KOPT-K1 (cell line): ENCODE data around the gene SYCN.

Experiments
- H3K27ac ChIP-seq: fragments of 200-600 bp; sonication (generic); 2 replicates; pipeline ENCODE4 v1.5.1; 2016; ENCODE audit warnings: antibody characterized with exemption, mild to moderate bottlenecking, low read depth, low read length; ENCODE audit not compliant: poor library complexity, severe bottlenecking
- H3K36me3 ChIP-seq: fragments of 200-600 bp; sonication (generic); 2 replicates; pipeline ENCODE4 v1.5.1; 2017; ENCODE audit warnings: antibody characterized with exemption, mild to moderate bottlenecking, low read length, moderate library complexity; ENCODE audit not compliant: insufficient read depth
- H3K9me3 ChIP-seq: fragments of 200-600 bp; sonication (generic); 2 replicates; pipeline ENCODE4 v1.5.1; 2017; ENCODE audit warnings: antibody characterized with exemption, low read length, mild to moderate bottlenecking; ENCODE audit not compliant: insufficient read depth, poor library complexity, severe bottlenecking

The SYCN gene

GRCh38 chr19:39208175-39208795, 4.2 kb upstream of the SYCN start:
- no peak overlapping the region for H3K27ac ChIP-seq
- H3K9me3 ChIP-seq, result no peaks in the 10 kb centered on the region

GRCh38 chr19:39207293-39207836, 3.3 kb upstream of the SYCN start:
- Histone ChIP-seq H3K9me3 (no peaks in the 10 kb centered on the region), H3K36me3 (no peaks in the 10 kb centered on the region), H3K27ac (no peak overlapping the region)

More at GRCh38 chr19:39208175-39208795, 4.2 kb upstream of the SYCN start:
- H3K36me3 ChIP-seq, result no peaks in the 10 kb centered on the region

GRCh38 chr19:39206122-39206521, 2.1 kb upstream of the SYCN start:
- no peaks in the 10 kb centered on the region for H3K9me3 ChIP-seq
- no peaks in the 10 kb centered on the region for H3K36me3 ChIP-seq
- no peak overlapping the region for H3K27ac ChIP-seq

- Histone ChIP-seq H3K36me3 (no peaks in the 10 kb centered on the region), H3K9me3 (no peaks in the 10 kb centered on the region)
Observed at GRCh38 chr19:39205449-39205764, 1.3 kb upstream of the SYCN start.

GRCh38 chr19:39202998-39203355, 1.1 kb downstream of the SYCN start:
- no peaks in the 10 kb centered on the region for H3K9me3 ChIP-seq
- H3K36me3 ChIP-seq, result no peaks in the 10 kb centered on the region
- no peak overlapping the region for H3K27ac ChIP-seq

More at GRCh38 chr19:39205449-39205764, 1.3 kb upstream of the SYCN start:
- H3K27ac ChIP-seq, result no peak overlapping the region

GRCh38 chr19:39200803-39201115, 3.3 kb downstream of the SYCN start:
- Histone ChIP-seq H3K36me3 (no peaks in the 10 kb centered on the region), H3K27ac (no peak overlapping the region), H3K9me3 (no peaks in the 10 kb centered on the region)

- no peaks in the 10 kb centered on the region for H3K36me3 ChIP-seq
- H3K9me3 ChIP-seq, result no peaks in the 10 kb centered on the region
- no peak overlapping the region for H3K27ac ChIP-seq
Observed at GRCh38 chr19:39200066-39200802, 3.8 kb downstream of the SYCN start.

- Histone ChIP-seq H3K36me3 (no peaks in the 10 kb centered on the region), H3K9me3 (no peaks in the 10 kb centered on the region), H3K27ac (no peak overlapping the region)
Observed at GRCh38 chr19:39199025-39199424, 5.0 kb downstream of the SYCN start.

- H3K9me3 ChIP-seq, result no peaks in the 10 kb centered on the region
- no peaks in the 10 kb centered on the region for H3K36me3 ChIP-seq
- H3K27ac ChIP-seq, result no peak overlapping the region
Observed at GRCh38 chr19:39197808-39198207, 6.3 kb downstream of the SYCN start.

- Histone ChIP-seq H3K36me3 (no peaks in the 10 kb centered on the region), H3K27ac (no peak within 1 kb of the TSS), H3K9me3 (no peaks in the 10 kb centered on the region)
Observed at GRCh38 chr19:39196860-39197562, 7.1 kb downstream of the SYCN start, which contains the start of gene NCCRP1. Gene NCCRP1, plus strand, starts transcription at chr19:39196964. Its CDS starts 19 bp downstream, at chr19:39196983.

- no peaks in the 10 kb centered on the region for H3K36me3 ChIP-seq
- no peak overlapping the region for H3K27ac ChIP-seq
- no peaks in the 10 kb centered on the region for H3K9me3 ChIP-seq
Observed at GRCh38 chr19:39196320-39196719, 7.7 kb downstream of the SYCN start.

- Histone ChIP-seq H3K36me3 (no peaks in the 10 kb centered on the region), H3K9me3 (no peaks in the 10 kb centered on the region), H3K27ac (no peak overlapping the region)
Observed at GRCh38 chr19:39195755-39196154, 8.3 kb downstream of the SYCN start.

- Histone ChIP-seq H3K9me3 (no peaks in the 10 kb centered on the region), H3K27ac (no peak overlapping the region), H3K36me3 (no peaks in the 10 kb centered on the region)
Observed at GRCh38 chr19:39194832-39195542, 9.1 kb downstream of the SYCN start.

- Histone ChIP-seq H3K36me3 (no peaks in the 10 kb centered on the region), H3K27ac (no peak overlapping the region), H3K9me3 (no peaks in the 10 kb centered on the region)
Observed at GRCh38 chr19:39193803-39194202, 10.3 kb downstream of the SYCN start.

GRCh38 chr19:39192846-39193245, 11.2 kb downstream of the SYCN start:
- Histone ChIP-seq H3K9me3 (no peaks in the 10 kb centered on the region), H3K27ac (no peak overlapping the region), H3K36me3 (no peaks in the 10 kb centered on the region)
